Left lung (tissue), 10 donors: ENCODE results near the gene PICK1. TPM values are rescaled to one million over a fixed set of nuclear protein-coding genes. Genes with fewer than 3 reads are reported as not detected.

Experiments
- ATAC-seq: fragments of 200-7000 bp; cut with Tn5 transposase; one replicate; pipeline ENCODE4 v1.9.1; 2020; ENCODE audit warnings: moderate library complexity
- DNase-seq, 4 donors: peaks; one replicate each; pipeline ENCODE4 v3.0.0-alpha.2; 2013 to 2020
- H3K27ac ChIP-seq, 2 donors: fragments of 200-600 bp; sonication (generic) in 1 of 2; one replicate each; pipeline versions ENCODE4 v1.5.0 to v1.8.0; 2020 to 2021
- H3K27me3 ChIP-seq, 2 donors: fragments of 200-600 bp; sonication (generic) in 1 of 2; one replicate each; pipeline versions ENCODE4 v1.5.0 to v1.8.0; 2020 to 2021
- H3K36me3 ChIP-seq, 2 donors: fragments of 200-600 bp; sonication (generic) in 1 of 2; one replicate each; pipeline versions ENCODE4 v1.5.0 to v1.8.0; 2020 to 2021
- H3K4me1 ChIP-seq, 2 donors: fragments of 200-600 bp; one replicate each; pipeline ENCODE4 v1.8.0; 2021
- H3K4me3 ChIP-seq, 2 donors: fragments of 200-600 bp; sonication (generic) in 1 of 2; one replicate each; pipeline versions ENCODE4 v1.5.0 to v1.8.0; 2020 to 2021; ENCODE audit warnings: mild to moderate bottlenecking in 1 of 2
- H3K9me3 ChIP-seq, 2 donors: fragments of 200-600 bp; sonication (generic) in 1 of 2; one replicate each; pipeline versions ENCODE4 v1.5.0 to v1.8.0; 2020 to 2021
- intact Hi-C, 2 donors: fragments of 100-400 bp; cut with DNase I; formaldehyde crosslinking; loops; one replicate each; pipeline versions ENCODE4 v1.11.2 to v1.14.2; 2022
- polyA plus RNA-seq, 6 donors: library from polyadenylated mRNA; unstranded; fragments of 120-200 nt; gene quantifications; one replicate each; pipeline ENCODE4 v1.2.1, GENCODE V29; 2013; ENCODE audit not compliant: insufficient read length in 6 of 6
- total RNA-seq, 2 donors: library from RNA; stranded (reverse); fragmentation: NEBNext Ultra II Directional; extraction: Animal tissue kit (Norgen Biotek cat#: 25700); gene quantifications; one replicate each; pipeline ENCODE4 v1.2.1, GENCODE V29; 2021
- TF ChIP-seq, protein P1 (sequence below), 2 donors: fragments of 200-600 bp; sonication (generic) in 1 of 2; IDR thresholded peaks; one replicate each; pipeline versions ENCODE4 v1.5.0 to v1.8.0; 2021; ENCODE audit warnings: antibody characterized with exemption in 2 of 2
- donor health status: DM: no; HTN: yes; CAD: no.
- donor health status: DM: no; HTN: no; CAD: no.

Gene PICK1
- total and polyA plus RNA-seq, 8 donors = 22.8 to 39.5 (median 28.3) TPM

DNA sequence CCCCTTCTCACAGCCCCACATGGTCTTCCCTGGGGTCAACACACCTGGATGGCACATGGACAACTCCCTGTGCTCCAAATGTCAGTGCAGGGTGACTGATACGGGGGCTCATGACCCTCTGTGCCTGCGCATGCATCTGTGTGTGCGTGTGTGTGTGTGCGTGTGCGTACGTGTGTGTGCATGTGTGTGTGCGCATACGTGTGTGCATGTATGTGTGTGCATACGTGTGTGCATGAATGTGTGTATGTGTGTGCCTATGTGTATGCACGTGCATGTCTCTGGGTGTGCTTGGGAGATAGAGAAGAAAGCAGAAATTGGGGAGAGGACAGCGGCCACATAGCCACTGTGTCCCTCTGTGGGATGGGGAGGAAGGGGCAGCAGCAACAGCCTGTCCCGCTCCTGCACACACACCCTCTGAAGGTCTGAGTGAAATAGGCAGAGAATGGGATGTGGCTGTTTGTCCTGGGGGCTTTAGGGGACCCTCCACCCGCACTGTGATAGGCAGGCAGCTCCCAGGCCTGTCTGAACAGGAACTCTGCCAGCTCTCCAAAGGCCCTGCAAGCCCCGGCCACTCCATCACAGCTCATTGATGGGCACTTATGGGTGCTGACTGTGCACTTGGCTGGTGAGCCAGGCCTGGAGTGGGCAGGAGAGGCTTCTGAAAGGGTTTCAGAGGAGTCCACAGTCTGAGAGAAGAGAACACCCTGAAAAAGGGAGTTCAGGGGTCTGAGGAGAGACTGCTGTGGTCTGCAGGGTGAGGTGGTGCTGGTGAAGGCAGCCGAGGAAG, 28.7 kb upstream of the PICK1 start:
- no peak overlapping the region for H3K4me3 ChIP-seq
- no peaks in the 10 kb centered on the region for H3K27me3 ChIP-seq
- TF ChIP-seq, protein P1, sequence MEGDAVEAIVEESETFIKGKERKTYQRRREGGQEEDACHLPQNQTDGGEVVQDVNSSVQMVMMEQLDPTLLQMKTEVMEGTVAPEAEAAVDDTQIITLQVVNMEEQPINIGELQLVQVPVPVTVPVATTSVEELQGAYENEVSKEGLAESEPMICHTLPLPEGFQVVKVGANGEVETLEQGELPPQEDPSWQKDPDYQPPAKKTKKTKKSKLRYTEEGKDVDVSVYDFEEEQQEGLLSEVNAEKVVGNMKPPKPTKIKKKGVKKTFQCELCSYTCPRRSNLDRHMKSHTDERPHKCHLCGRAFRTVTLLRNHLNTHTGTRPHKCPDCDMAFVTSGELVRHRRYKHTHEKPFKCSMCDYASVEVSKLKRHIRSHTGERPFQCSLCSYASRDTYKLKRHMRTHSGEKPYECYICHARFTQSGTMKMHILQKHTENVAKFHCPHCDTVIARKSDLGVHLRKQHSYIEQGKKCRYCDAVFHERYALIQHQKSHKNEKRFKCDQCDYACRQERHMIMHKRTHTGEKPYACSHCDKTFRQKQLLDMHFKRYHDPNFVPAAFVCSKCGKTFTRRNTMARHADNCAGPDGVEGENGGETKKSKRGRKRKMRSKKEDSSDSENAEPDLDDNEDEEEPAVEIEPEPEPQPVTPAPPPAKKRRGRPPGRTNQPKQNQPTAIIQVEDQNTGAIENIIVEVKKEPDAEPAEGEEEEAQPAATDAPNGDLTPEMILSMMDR (IDR thresholded peaks at IDR 0.05) = no peak
- H3K9me3 ChIP-seq = no peaks in the 10 kb centered on the region
- intact Hi-C loops = no loop called here
- DNase-seq (peak in 2 of 4 donors; percentile 70 to 72), ATAC-seq (peak; percentile 80)
- peaks cover 6 to 8% of the 10 kb centered on the region in 2 donors for H3K4me1 ChIP-seq
- H3K36me3 ChIP-seq = no peaks in the 10 kb centered on the region
- no peak overlapping the region for H3K27ac ChIP-seq

DNA sequence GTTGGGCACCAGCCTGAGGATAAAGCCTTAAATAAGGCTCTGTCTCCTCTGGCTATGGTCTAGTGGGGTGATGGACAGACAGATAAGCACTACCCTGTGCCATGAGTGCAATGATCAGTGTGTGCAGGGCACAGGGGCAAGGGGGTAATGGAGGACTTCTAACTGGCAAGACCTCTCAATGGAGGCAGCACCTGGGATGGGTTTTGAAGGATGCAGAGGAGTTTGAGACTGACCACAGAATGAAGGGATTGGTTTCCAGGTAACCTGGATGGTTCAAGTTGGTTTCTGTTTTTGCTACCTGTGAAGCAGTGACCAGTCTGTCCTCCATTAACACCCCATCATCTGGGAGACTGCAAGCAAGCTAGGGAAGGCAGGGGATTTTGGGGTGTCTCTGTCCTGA, 27.8 kb upstream of the PICK1 start:
- H3K4me1 ChIP-seq = peaks cover 14 to 16% of the 10 kb centered on the region in 2 donors
- no peak overlapping the region for H3K27ac ChIP-seq
- H3K36me3 ChIP-seq = no peaks in the 10 kb centered on the region
- H3K27me3 ChIP-seq = no peaks in the 10 kb centered on the region
- H3K4me3 ChIP-seq = no peak overlapping the region
- intact Hi-C loops = no loop called here
- TF ChIP-seq, protein P1 (IDR thresholded peaks at IDR 0.05) = no peak
- DNase-seq (no peak), ATAC-seq (no peak)
- no peaks in the 10 kb centered on the region for H3K9me3 ChIP-seq

DNA sequence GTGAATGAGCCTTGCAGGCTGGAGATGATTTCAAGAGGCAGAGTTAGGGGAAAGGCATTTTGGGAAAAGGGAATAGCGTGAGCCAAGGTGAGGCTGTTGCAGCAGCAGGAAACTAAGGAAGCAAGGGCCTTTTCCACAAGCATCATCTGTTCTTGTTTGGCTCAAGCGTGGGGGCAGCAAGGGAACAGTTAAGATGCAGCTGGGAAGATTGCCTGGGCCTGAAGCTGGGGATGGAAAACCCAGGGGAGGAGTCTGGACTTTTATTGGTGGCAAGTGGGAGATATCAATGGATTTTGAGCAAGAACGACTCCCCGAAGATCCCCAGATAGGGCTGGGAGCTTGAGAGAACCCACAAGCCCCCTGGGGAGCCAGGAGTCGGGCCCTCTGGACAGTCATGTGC, 27.3 kb upstream of the PICK1 start:
- no peaks in the 10 kb centered on the region for H3K36me3 ChIP-seq
- H3K27me3 ChIP-seq = no peaks in the 10 kb centered on the region
- no peak overlapping the region for H3K4me3 ChIP-seq
- peaks cover 18 to 21% of the 10 kb centered on the region in 2 donors for H3K4me1 ChIP-seq
- intact Hi-C loops = no loop called here
- no peak overlapping the region for H3K27ac ChIP-seq
- TF ChIP-seq, protein P1 (IDR thresholded peaks at IDR 0.05) = no peak
- H3K9me3 ChIP-seq = no peaks in the 10 kb centered on the region
- no peak for DNase-seq
- ATAC-seq = no peak

DNA sequence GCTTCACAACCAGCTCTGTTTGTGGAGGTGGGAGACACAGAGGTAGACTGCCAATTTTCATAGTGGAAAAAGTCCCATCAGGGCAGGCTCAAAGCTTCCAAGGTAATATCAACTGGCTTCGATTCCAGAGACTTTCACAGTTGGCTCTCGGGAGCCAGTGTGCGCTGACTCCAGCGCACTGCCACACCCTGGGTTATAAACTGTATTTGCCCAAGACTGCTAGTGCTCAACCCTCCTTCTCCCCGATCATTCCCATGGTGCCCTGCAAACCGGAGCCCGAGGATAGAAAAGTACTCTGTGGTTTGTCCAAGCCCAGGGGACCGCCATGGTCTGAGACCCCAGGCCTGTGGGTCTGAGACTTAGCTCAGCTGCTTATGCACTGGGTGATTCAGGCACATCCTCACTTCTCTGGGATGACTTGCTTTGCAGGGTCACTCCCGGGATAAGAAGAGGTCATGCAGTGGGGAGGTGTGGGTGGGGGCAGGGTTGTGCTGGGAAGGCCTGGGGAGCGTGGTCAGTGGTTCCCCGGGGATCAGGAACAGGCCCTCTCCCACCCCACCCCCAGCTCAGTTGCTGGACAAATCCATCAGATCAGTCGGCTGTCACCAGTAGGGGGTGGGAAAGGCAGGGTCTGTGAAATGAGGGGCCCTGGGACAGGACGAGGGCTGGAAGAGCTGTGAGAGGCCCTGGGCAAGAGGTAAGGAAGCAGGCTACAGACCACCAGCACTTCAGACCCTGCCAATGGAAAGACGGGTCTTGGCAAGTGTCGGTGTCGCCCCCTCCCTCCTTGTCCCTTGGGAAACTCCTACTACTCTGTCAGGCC, 26.7 kb upstream of the PICK1 start:
- Histone ChIP-seq H3K9me3 (no peaks in the 10 kb centered on the region), H3K4me3 (no peak overlapping the region), H3K36me3 (no peaks in the 10 kb centered on the region), H3K27ac (no peak overlapping the region), H3K27me3 (no peaks in the 10 kb centered on the region), H3K4me1 (peaks cover 18 to 24% of the 10 kb centered on the region in 2 donors)
- ATAC-seq (no peak), DNase-seq (peak in 1 of 4 donors; percentile 49)
- intact Hi-C loops = no loop called here
- TF ChIP-seq, protein P1 (IDR thresholded peaks at IDR 0.05) = no peak

DNA sequence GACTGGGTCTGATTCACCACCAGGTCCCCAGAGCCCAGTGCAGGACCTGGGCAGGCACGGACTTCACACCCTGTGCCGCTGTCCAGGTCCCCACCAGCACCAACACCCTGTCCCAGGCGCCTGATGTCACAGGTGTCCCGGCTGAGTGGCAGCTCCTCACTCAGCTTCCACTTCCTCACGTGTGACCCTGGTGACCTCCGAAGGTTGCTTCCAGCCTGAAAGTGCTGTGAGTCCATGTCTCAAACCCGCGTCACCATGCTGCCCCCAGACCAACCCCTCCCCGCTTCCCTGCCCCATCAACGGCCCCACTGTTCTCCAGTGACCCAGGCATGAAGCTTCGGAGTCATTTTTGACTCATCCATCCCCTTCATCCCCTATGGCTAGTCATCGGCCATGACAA, 25.7 kb upstream of the PICK1 start:
- intact Hi-C loops = no loop called here
- DNase-seq (peak in 1 of 4 donors; percentile 54), ATAC-seq (no peak)
- H3K27me3 ChIP-seq = no peaks in the 10 kb centered on the region
- H3K4me1 ChIP-seq = peaks cover 18 to 24% of the 10 kb centered on the region in 2 donors
- H3K4me3 ChIP-seq = no peak overlapping the region
- H3K9me3 ChIP-seq = no peaks in the 10 kb centered on the region
- TF ChIP-seq, protein P1 (IDR thresholded peaks at IDR 0.05) = no peak
- H3K36me3 ChIP-seq = no peaks in the 10 kb centered on the region
- H3K27ac ChIP-seq = no peak overlapping the region
